ENCODE data around the gene GTF3C1.

GTF3C1 gene

GRCh38 chr16:27531186-27531585 is 18.5 kb downstream of the GTF3C1 start:
- FAIRE-seq, result no peak
- no peak for DNase-seq (ENCODE audit: extremely low spot score, insufficient read length, low read depth)

- no peak for DNase-seq (ENCODE audit: extremely low spot score, insufficient read length, low read depth)
- FAIRE-seq, result no peak
Measured at GRCh38 chr16:27529962-27530361, 19.8 kb downstream of the GTF3C1 start.

GRCh38 chr16:27528294-27528693 is 21.4 kb downstream of the GTF3C1 start:
- FAIRE-seq (no peak), DNase-seq (ENCODE audit: extremely low spot score, insufficient read length, low read depth) (no peak)

GRCh38 chr16:27526180-27526579 is 23.5 kb downstream of the GTF3C1 start:
- DNase-seq (ENCODE audit: extremely low spot score, insufficient read length, low read depth) (no peak), FAIRE-seq (no peak)

- no peak for DNase-seq (ENCODE audit: extremely low spot score, insufficient read length, low read depth)
- no peak for FAIRE-seq
Measured at GRCh38 chr16:27522173-27522707, 27.5 kb downstream of the GTF3C1 start.

- DNase-seq (ENCODE audit: extremely low spot score, insufficient read length, low read depth), result no peak
- no peak for FAIRE-seq
Measured at GRCh38 chr16:27520982-27521673, 28.6 kb downstream of the GTF3C1 start.

- FAIRE-seq, result no peak
- no peak for DNase-seq (ENCODE audit: extremely low spot score, insufficient read length, low read depth)
Measured at GRCh38 chr16:27518226-27518625, 31.5 kb downstream of the GTF3C1 start.

- FAIRE-seq (no peak), DNase-seq (ENCODE audit: extremely low spot score, insufficient read length, low read depth) (no peak)
Measured at GRCh38 chr16:27517664-27518063, 32.0 kb downstream of the GTF3C1 start.

GRCh38 chr16:27516365-27516764 is 33.3 kb downstream of the GTF3C1 start:
- DNase-seq (ENCODE audit: extremely low spot score, insufficient read length, low read depth) (no peak), FAIRE-seq (no peak)

GRCh38 chr16:27515874-27516353 is 33.8 kb downstream of the GTF3C1 start:
- peak; percentile 37 for DNase-seq (ENCODE audit: extremely low spot score, insufficient read length, low read depth)
- peak; percentile 57 for FAIRE-seq

GRCh38 chr16:27514806-27515205 is 34.9 kb downstream of the GTF3C1 start:
- DNase-seq (ENCODE audit: extremely low spot score, insufficient read length, low read depth) (no peak), FAIRE-seq (no peak)

- DNase-seq (ENCODE audit: extremely low spot score, insufficient read length, low read depth) (no peak), FAIRE-seq (no peak)
Measured at GRCh38 chr16:27511657-27512448, 37.9 kb downstream of the GTF3C1 start.

GRCh38 chr16:27508476-27508875 is 41.2 kb downstream of the GTF3C1 start:
- DNase-seq (ENCODE audit: extremely low spot score, insufficient read length, low read depth) (no peak), FAIRE-seq (no peak)

- FAIRE-seq (no peak), DNase-seq (ENCODE audit: extremely low spot score, insufficient read length, low read depth) (no peak)
Measured at GRCh38 chr16:27506771-27507170, 42.9 kb downstream of the GTF3C1 start.

- no peak for DNase-seq (ENCODE audit: extremely low spot score, insufficient read length, low read depth)
Measured at GRCh38 chr16:27505297-27506236, 44.1 kb downstream of the GTF3C1 start.

GRCh38 chr16:27503662-27504061 is 46.1 kb downstream of the GTF3C1 start:
- DNase-seq (ENCODE audit: extremely low spot score, insufficient read length, low read depth) (no peak), FAIRE-seq (no peak)

More at GRCh38 chr16:27505297-27506236, 44.1 kb downstream of the GTF3C1 start:
- no peak for FAIRE-seq

GRCh38 chr16:27500801-27501200 is 48.9 kb downstream of the GTF3C1 start:
- FAIRE-seq (no peak), DNase-seq (ENCODE audit: extremely low spot score, insufficient read length, low read depth) (no peak)

- FAIRE-seq (no peak), DNase-seq (ENCODE audit: extremely low spot score, insufficient read length, low read depth) (no peak)
Measured at GRCh38 chr16:27499659-27500055, 50.1 kb downstream of the GTF3C1 start.

- FAIRE-seq (no peak), DNase-seq (ENCODE audit: extremely low spot score, insufficient read length, low read depth) (no peak)
Measured at GRCh38 chr16:27498916-27499658, 50.6 kb downstream of the GTF3C1 start.

Measured in GM18507 (cell line).